ENCODE measurements around the gene APOA4. TPM values are rescaled to one million over a fixed set of nuclear protein-coding genes. Genes with fewer than 3 reads are reported as not detected.

The APOA4 gene
- total and polyA plus RNA-seq, 2 of the 13 experiments (the other 11 are each of a cell fraction or from before 2014, with no cell fraction given) = 3.8 to 7.2 TPM

- no peak for TF ChIP-seq ZNF468 (CRISPR knock-in tag; IDR thresholded peaks at IDR 0.05)
- 0 out of 2 replicates have a peak, but pooled peaks have one; percentile 12 for TF ChIP-seq PCBP1 (IDR thresholded peaks at IDR 0.05; ENCODE audit: borderline replicate concordance, low read depth, low read length)
- TF ChIP-seq PBX3 (CRISPR knock-in tag; IDR thresholded peaks at IDR 0.05; ENCODE audit: borderline replicate concordance) = no peak
- peak; percentile 95 for TF ChIP-seq NCOA2 (CRISPR knock-in tag; IDR thresholded peaks at IDR 0.05)
- peak; percentile 92; the same call in 1 of the 2 replicates for TF ChIP-seq HBP1 (CRISPR knock-in tag; IDR thresholded peaks at IDR 0.05; ENCODE audit: low read depth)
- peak; percentile 34; the same call in 1 of the 2 replicates for TF ChIP-seq TBX3 (IDR thresholded peaks at IDR 0.05; ENCODE audit: borderline replicate concordance)
- TF ChIP-seq HNRNPLL (IDR thresholded peaks at IDR 0.05; ENCODE audit: low read depth, low read length, poor library complexity, severe bottlenecking) = no peak
- TF ChIP-seq ZNF792 (CRISPR knock-in tag; IDR thresholded peaks at IDR 0.05) = peak; percentile 55; the same call in 1 of the 2 replicates
- TF ChIP-seq SRSF1 (optimal IDR thresholded peaks at IDR 0.05; ENCODE audit: low read depth, low read length) = peak; percentile 99
- no peak for TF ChIP-seq ARNT (IDR thresholded peaks at IDR 0.05)
- TF ChIP-seq E2F1 (CRISPR knock-in tag; IDR thresholded peaks at IDR 0.05) = no peak
- no peak for TF ChIP-seq ZBTB42 (CRISPR knock-in tag; IDR thresholded peaks at IDR 0.05)
- TF ChIP-seq BCL3 (CRISPR knock-in tag; IDR thresholded peaks at IDR 0.05) = no peak
- TF ChIP-seq ZNF44 (CRISPR knock-in tag; IDR thresholded peaks at IDR 0.05) = no peak
- TF ChIP-seq SIX4 (CRISPR knock-in tag; IDR thresholded peaks at IDR 0.05) = peak; percentile 71
- peak; percentile 66 for TF ChIP-seq TBX2 (CRISPR knock-in tag; IDR thresholded peaks at IDR 0.05; ENCODE audit: borderline replicate concordance)
- TF ChIP-seq ZBTB2 (CRISPR knock-in tag; IDR thresholded peaks at IDR 0.05; ENCODE audit: low read depth) = no peak
- no peak for TF ChIP-seq ZNF512 (CRISPR knock-in tag; IDR thresholded peaks at IDR 0.05)
- TF ChIP-seq SNAPC5 (CRISPR knock-in tag; IDR thresholded peaks at IDR 0.05; ENCODE audit: borderline replicate concordance) = no peak; the same call in 1 of the 2 replicates
Measured at GRCh38 chr11:116828632-116829524, 5.8 kb upstream of the APOA4 start (continued).

Measured in HepG2 (cell line).